OCI-LY7 (cell line): ENCODE measurements around the gene MALRD1. TPM values are rescaled to one million over a fixed set of nuclear protein-coding genes. Genes with fewer than 3 reads are reported as not detected.

ENCODE experiments used
- BruUV-seq: library from RNA; stranded (reverse); fragments of 400-500 nt; replicated peaks from 2 replicates; lab custom pipeline; 2021; lab: Mats Ljungman, UMichigan
- CTCF ChIA-PET: fragments of 300-600 bp; sonication (Branson Sonifier 250); formaldehyde crosslinking; loops from one replicate; lab custom pipeline; 2022; ENCODE audit warnings: antibody characterized with exemption; ENCODE audit not compliant: unreplicated experiment; lab: Charles Lee
- POLR2A ChIA-PET: fragments of 300-600 bp; sonication (Branson Sonifier 250); formaldehyde crosslinking; loops from one replicate; lab custom pipeline; 2022; ENCODE audit warnings: antibody characterized with exemption; lab: Charles Lee
- DNase-seq: peaks from one replicate; pipeline ENCODE4 v3.0.0-alpha.2; 2015; ENCODE audit warnings: low spot score
- H2AFZ ChIP-seq: fragments of 200-600 bp; sonication (generic), shearing (Covaris generic); 2 replicates; pipeline ENCODE4 v1.6.1; 2014; ENCODE audit warnings: mild to moderate bottlenecking, antibody characterized with exemption, low read length, moderate library complexity
- H3K27ac ChIP-seq: fragments of 200-600 bp; sonication (generic); 2 replicates; pipeline ENCODE4 v1.5.1; 2014; ENCODE audit warnings: mixed run types, low read depth, mild to moderate bottlenecking, moderate library complexity, low read length, inconsistent platforms; ENCODE audit not compliant: poor library complexity, severe bottlenecking
- H3K36me3 ChIP-seq: fragments of 200-600 bp; sonication (generic); 2 replicates; pipeline ENCODE4 v1.6.1; 2014; ENCODE audit warnings: mild to moderate bottlenecking, antibody characterized with exemption, low read length, moderate library complexity, mixed read lengths; ENCODE audit not compliant: insufficient read depth
- H3K4me1 ChIP-seq: fragments of 200-600 bp; sonication (generic); 2 replicates; pipeline ENCODE4 v1.5.1; 2014; ENCODE audit warnings: mild to moderate bottlenecking, low read length; ENCODE audit not compliant: insufficient read depth, poor library complexity, severe bottlenecking
- H3K4me2 ChIP-seq: fragments of 200-600 bp; sonication (generic); 2 replicates; pipeline ENCODE4 v1.6.1; 2014; ENCODE audit warnings: mild to moderate bottlenecking, low read length
- H3K4me3 ChIP-seq: fragments of 200-600 bp; sonication (generic); 2 replicates; pipeline ENCODE4 v1.5.1; 2014; ENCODE audit warnings: mild to moderate bottlenecking, low read depth, low read length; ENCODE audit not compliant: poor library complexity, severe bottlenecking
- H3K79me2 ChIP-seq: fragments of 200-600 bp; sonication (generic); 2 replicates; pipeline ENCODE4 v1.6.1; 2016; ENCODE audit warnings: low read depth, mild to moderate bottlenecking, low read length, moderate library complexity, mixed read lengths; ENCODE audit not compliant: insufficient read depth
- H3K9me2 ChIP-seq: fragments of 200-600 bp; sonication (generic); 2 replicates; pipeline ENCODE4 v1.6.1; 2016; ENCODE audit warnings: mild to moderate bottlenecking, low read length, mixed read lengths; ENCODE audit not compliant: insufficient read depth
- H3K9me3 ChIP-seq: fragments of 200-600 bp; sonication (generic); 2 replicates; pipeline ENCODE4 v1.6.1; 2014; ENCODE audit warnings: mild to moderate bottlenecking, mixed run types, low read length, mixed read lengths
- H4K20me1 ChIP-seq: fragments of 200-600 bp; sonication (generic); 2 replicates; pipeline ENCODE4 v1.6.1; 2014; ENCODE audit warnings: mild to moderate bottlenecking, antibody characterized with exemption, low read length, moderate library complexity, mixed read lengths; ENCODE audit not compliant: insufficient read depth
- EZH2phosphoT487 ChIP-seq: fragments of 200-600 bp; sonication (generic); IDR thresholded peaks from 2 replicates; pipeline ENCODE4 v1.6.1; 2018; ENCODE audit warnings: low read depth, borderline replicate concordance, mild to moderate bottlenecking, mixed run types, antibody characterized with exemption, low read length, moderate library complexity, mixed read lengths
- intact Hi-C: fragments of 100-400 bp; cut with micrococcal nuclease; formaldehyde crosslinking; loops from one replicate; pipeline ENCODE4 v1.10.0; 2022; ENCODE audit not compliant: unreplicated experiment
- total RNA-seq, 2 experiments: library from RNA; depleted of rRNA in 1 of 2; stranded (reverse); fragments of >200 nt in 1 of 2; shearing (Covaris generic) in 1 of 2; gene quantifications; 2 replicates each; pipeline ENCODE4 v1.2.3, GENCODE V29; 2014 to 2022
- TF ChIP-seq, protein P1 (sequence below): fragments of 200-600 bp; sonication (generic); conservative IDR thresholded peaks from 2 replicates; pipeline ENCODE4 v1.5.1; 2014; ENCODE audit warnings: mild to moderate bottlenecking, antibody characterized with exemption, low read length, moderate library complexity, mixed read lengths

The MALRD1 gene
- total RNA-seq, 2 experiments from 2014 or later: not detected

DNA sequence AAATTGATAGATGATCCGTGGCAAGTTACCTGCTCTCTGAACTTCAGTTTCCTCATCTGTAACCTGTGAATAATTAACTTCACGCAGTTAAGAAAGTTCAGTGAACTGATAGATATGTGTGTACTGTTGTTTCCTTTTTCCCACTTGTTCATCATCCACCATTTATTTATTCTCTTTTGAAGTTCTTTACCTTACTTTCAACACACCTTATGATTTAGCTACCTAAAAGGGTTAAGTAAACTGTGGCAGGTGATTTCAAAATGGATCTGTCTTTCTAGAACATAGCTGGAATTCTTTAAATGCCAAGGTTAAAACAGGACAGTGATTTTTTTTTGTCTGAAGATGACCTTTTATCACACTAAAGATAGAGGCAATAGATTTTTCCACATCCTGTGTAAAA, 27.4 kb upstream of the MALRD1 start:
- BruUV-seq: no TSS peak
- H3K36me3 ChIP-seq: no peaks in the 10 kb centered on the region
- CTCF ChIA-PET: no interaction called here

DNA sequence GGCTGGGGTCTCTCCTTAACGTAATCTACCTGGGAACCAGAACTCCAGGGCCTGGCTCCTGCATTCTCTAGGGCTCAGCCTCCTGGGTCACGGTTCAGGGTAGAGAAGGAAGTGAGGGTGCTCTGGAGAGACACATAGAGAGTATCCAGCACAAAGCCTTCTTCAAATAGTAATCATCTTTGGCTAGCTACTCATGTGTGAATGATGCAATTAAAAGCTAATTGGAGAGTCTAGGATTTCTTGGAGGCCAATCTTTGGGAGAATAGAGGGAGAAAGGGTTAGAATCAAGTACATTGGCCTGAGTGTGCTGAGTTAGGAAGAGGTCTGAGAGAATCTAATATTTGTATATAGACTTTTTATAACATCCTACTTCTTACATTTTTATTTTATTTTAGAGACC, 24.0 kb upstream of the MALRD1 start:
- BruUV-seq: no TSS peak

More for the DNA sequence above, 27.4 kb upstream of the MALRD1 start:
- no peak for DNase-seq
- TF ChIP-seq EZH2phosphoT487: no peak
- TF ChIP-seq, protein P1, sequence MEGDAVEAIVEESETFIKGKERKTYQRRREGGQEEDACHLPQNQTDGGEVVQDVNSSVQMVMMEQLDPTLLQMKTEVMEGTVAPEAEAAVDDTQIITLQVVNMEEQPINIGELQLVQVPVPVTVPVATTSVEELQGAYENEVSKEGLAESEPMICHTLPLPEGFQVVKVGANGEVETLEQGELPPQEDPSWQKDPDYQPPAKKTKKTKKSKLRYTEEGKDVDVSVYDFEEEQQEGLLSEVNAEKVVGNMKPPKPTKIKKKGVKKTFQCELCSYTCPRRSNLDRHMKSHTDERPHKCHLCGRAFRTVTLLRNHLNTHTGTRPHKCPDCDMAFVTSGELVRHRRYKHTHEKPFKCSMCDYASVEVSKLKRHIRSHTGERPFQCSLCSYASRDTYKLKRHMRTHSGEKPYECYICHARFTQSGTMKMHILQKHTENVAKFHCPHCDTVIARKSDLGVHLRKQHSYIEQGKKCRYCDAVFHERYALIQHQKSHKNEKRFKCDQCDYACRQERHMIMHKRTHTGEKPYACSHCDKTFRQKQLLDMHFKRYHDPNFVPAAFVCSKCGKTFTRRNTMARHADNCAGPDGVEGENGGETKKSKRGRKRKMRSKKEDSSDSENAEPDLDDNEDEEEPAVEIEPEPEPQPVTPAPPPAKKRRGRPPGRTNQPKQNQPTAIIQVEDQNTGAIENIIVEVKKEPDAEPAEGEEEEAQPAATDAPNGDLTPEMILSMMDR: no peak
- POLR2A ChIA-PET: no interaction called here
- intact Hi-C loops: no loop called here
- Histone ChIP-seq H3K79me2 (no peaks in the 10 kb centered on the region), H2AFZ (no peak overlapping the region), H4K20me1 (no peaks in the 10 kb centered on the region), H3K27ac (no peak overlapping the region), H3K4me2 (no peak overlapping the region), H3K9me3 (no peaks in the 10 kb centered on the region), H3K9me2 (no peaks in the 10 kb centered on the region), H3K4me3 (no peak overlapping the region), H3K4me1 (no peaks in the 10 kb centered on the region)

DNA sequence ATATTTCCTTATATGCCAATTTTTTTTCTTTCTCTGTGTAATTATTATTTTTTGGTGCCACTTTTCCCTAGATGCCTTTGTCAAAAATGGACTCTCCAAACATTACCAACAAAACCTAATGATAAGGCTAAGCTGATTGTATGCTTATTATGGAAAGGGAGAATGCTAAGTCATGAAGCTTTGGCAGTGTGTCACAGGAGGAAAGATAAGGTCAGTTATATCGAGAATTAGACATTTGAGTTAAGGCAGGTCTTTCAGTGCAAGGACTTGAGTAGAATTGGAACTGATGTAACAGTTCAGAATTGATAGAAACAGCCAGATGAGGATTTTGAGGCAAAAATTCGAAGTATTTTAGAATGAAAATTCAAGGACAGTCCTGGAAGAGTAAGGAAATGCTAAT, 16.8 kb upstream of the MALRD1 start:
- Histone ChIP-seq H3K4me3 (no peak overlapping the region), H3K4me2 (no peak overlapping the region), H4K20me1 (no peaks in the 10 kb centered on the region), H3K36me3 (no peaks in the 10 kb centered on the region), H3K9me2 (no peaks in the 10 kb centered on the region), H3K27ac (no peak overlapping the region), H3K4me1 (no peaks in the 10 kb centered on the region), H3K9me3 (no peaks in the 10 kb centered on the region), H2AFZ (no peak overlapping the region), H3K79me2 (no peaks in the 10 kb centered on the region)
- CTCF ChIA-PET: no interaction called here
- no TSS peak for BruUV-seq
- POLR2A ChIA-PET: no interaction called here
- no peak for DNase-seq
- TF ChIP-seq EZH2phosphoT487: no peak
- TF ChIP-seq, protein P1: no peak
- intact Hi-C loops: no loop called here

More for the DNA sequence above, 24.0 kb upstream of the MALRD1 start:
- H3K4me1 ChIP-seq: no peaks in the 10 kb centered on the region
- no peaks in the 10 kb centered on the region for H4K20me1 ChIP-seq
- H3K9me3 ChIP-seq: no peaks in the 10 kb centered on the region
- H3K79me2 ChIP-seq: no peaks in the 10 kb centered on the region
- no peak for DNase-seq
- ChIA-PET POLR2A (no interaction called here), CTCF (no interaction called here)
- no peaks in the 10 kb centered on the region for H3K36me3 ChIP-seq
- H3K4me2 ChIP-seq: no peak overlapping the region
- intact Hi-C loops: no loop called here
- H3K27ac ChIP-seq: no peak overlapping the region
- no peak overlapping the region for H2AFZ ChIP-seq
- no peaks in the 10 kb centered on the region for H3K9me2 ChIP-seq
- TF ChIP-seq, protein P1: no peak
- no peak for TF ChIP-seq EZH2phosphoT487
- no peak overlapping the region for H3K4me3 ChIP-seq
